Ascending aorta (tissue), 2 donors: Measurements from ENCODE around the gene ZBTB8B. TPM values are rescaled to one million over a fixed set of nuclear protein-coding genes. Genes with fewer than 3 reads are reported as not detected.

Source experiments
- DNase-seq, 2 donors: peaks; one replicate each; pipeline ENCODE4 v3.0.0-alpha.2; 2019; ENCODE audit warnings: low spot score in 2 of 2
- H3K27ac ChIP-seq, 2 donors: fragments of 200-600 bp; sonication (generic); one replicate each; pipeline ENCODE4 v1.5.1; 2016 to 2017; ENCODE audit warnings: mild to moderate bottlenecking in 1 of 2
- H3K27me3 ChIP-seq: fragments of 200-600 bp; sonication (generic); one replicate; pipeline ENCODE4 v1.5.1; 2017
- H3K36me3 ChIP-seq, 2 donors: fragments of 200-600 bp; sonication (generic); one replicate each; pipeline ENCODE4 v1.5.1; 2016
- H3K4me1 ChIP-seq, 2 donors: fragments of 200-600 bp; sonication (generic); one replicate each; pipeline ENCODE4 v1.5.1; 2016 to 2017; ENCODE audit warnings: mild to moderate bottlenecking in 1 of 2
- H3K4me3 ChIP-seq, 2 donors: fragments of 200-600 bp; sonication (generic); one replicate each; pipeline ENCODE4 v1.5.1; 2016 to 2017; ENCODE audit warnings: mild to moderate bottlenecking in 1 of 2
- H3K9me3 ChIP-seq, 2 donors: fragments of 200-600 bp; sonication (generic); one replicate each; pipeline ENCODE4 v1.5.1; 2016
- CTCF ChIP-seq, 3 experiments: fragments of 200-600 bp in 2 of 3; fragments of 450-650 bp in 1 of 3; sonication (generic) in 2 of 3; IDR thresholded peaks; one replicate each; pipeline ENCODE4 v1.5.1; 2016 to 2019; ENCODE audit warnings: antibody characterized with exemption in 3 of 3, mild to moderate bottlenecking in 1 of 3, moderate library complexity in 1 of 3
- intact Hi-C: fragments of 100-400 bp; cut with DNase I; formaldehyde crosslinking; loops from one replicate; pipeline ENCODE4 v1.15.1; 2023
- total RNA-seq: library from RNA; depleted of rRNA; stranded (reverse); fragments of >200 nt; gene quantifications from one replicate; pipeline ENCODE4 v1.1.0, GENCODE V29; 2016

ZBTB8B gene
- total RNA-seq, 1 donor from 2014 or later: under 0.01 TPM

GRCh38 chr1:32465578-32465933 lies 684 bp downstream of the ZBTB8B start:
- intact Hi-C loops: no loop called here
- Histone ChIP-seq H3K4me1 (peaks cover 6 to 12% of the 10 kb centered on the region in 2 donors), H3K4me3 (peak overlapping the region; percentile 61 to 65), H3K36me3 (no peaks in the 10 kb centered on the region), H3K27me3 (no peaks in the 10 kb centered on the region), H3K9me3 (no peaks in the 10 kb centered on the region), H3K27ac (no peak overlapping the region)
- DNase-seq: no peak
- TF ChIP-seq CTCF (IDR thresholded peaks at IDR 0.05): no peak

- Histone ChIP-seq H3K9me3 (no peaks in the 10 kb centered on the region), H3K27ac (no peak overlapping the region), H3K4me1 (peaks cover 6 to 12% of the 10 kb centered on the region in 2 donors), H3K4me3 (no peak overlapping the region), H3K27me3 (no peaks in the 10 kb centered on the region), H3K36me3 (no peaks in the 10 kb centered on the region)
- no peak for TF ChIP-seq CTCF (IDR thresholded peaks at IDR 0.05)
- no peak for DNase-seq
- intact Hi-C loops: no loop called here
These were observed 1.9 kb downstream of the ZBTB8B start for GRCh38 chr1:32466761-32467160.

GRCh38 chr1:32468791-32469190 lies 3.9 kb downstream of the ZBTB8B start:
- intact Hi-C loops: no loop called here
- H3K27me3 ChIP-seq: no peaks in the 10 kb centered on the region
- TF ChIP-seq CTCF (IDR thresholded peaks at IDR 0.05): no peak
- no peaks in the 10 kb centered on the region for H3K36me3 ChIP-seq
- peaks cover 6 to 12% of the 10 kb centered on the region in 2 donors for H3K4me1 ChIP-seq
- H3K27ac ChIP-seq: no peak overlapping the region
- no peak for DNase-seq
- H3K9me3 ChIP-seq: no peaks in the 10 kb centered on the region
- H3K4me3 ChIP-seq: no peak overlapping the region

GRCh38 chr1:32470431-32470830 lies 5.6 kb downstream of the ZBTB8B start:
- intact Hi-C loops: no loop called here
- Histone ChIP-seq H3K27me3 (no peaks in the 10 kb centered on the region), H3K9me3 (no peaks in the 10 kb centered on the region), H3K4me1 (peaks cover 0 to 3% of the 10 kb centered on the region in 2 donors), H3K4me3 (no peak overlapping the region), H3K36me3 (no peaks in the 10 kb centered on the region), H3K27ac (no peak overlapping the region)
- no peak for DNase-seq
- TF ChIP-seq CTCF (IDR thresholded peaks at IDR 0.05): no peak

GRCh38 chr1:32470991-32471694 lies 6.3 kb downstream of the ZBTB8B start:
- intact Hi-C loops: no loop called here
- Histone ChIP-seq H3K27me3 (no peaks in the 10 kb centered on the region), H3K4me3 (no peak overlapping the region), H3K36me3 (no peaks in the 10 kb centered on the region), H3K4me1 (no peaks in the 10 kb centered on the region), H3K27ac (no peak overlapping the region), H3K9me3 (no peaks in the 10 kb centered on the region)
- DNase-seq: no peak
- peak in 1 of 3 experiments; percentile 27 for TF ChIP-seq CTCF (IDR thresholded peaks at IDR 0.05)
